HepG2 (cell line): ENCODE measurements around the gene DDX4. TPM values are rescaled to one million over a fixed set of nuclear protein-coding genes. Genes with fewer than 3 reads are reported as not detected.

Source experiments
- ATAC-seq: fragments of 200-7000 bp; cut with Tn5 transposase; 3 replicates; pipeline ENCODE4 v1.9.1; 2020; ENCODE audit warnings: mild to moderate bottlenecking, moderate library complexity
- BruUV-seq: library from RNA; stranded (reverse); fragments of 400-500 nt; replicated peaks from 2 replicates; lab custom pipeline; 2021; lab: Mats Ljungman, UMichigan
- CTCF ChIA-PET: fragments of 300-600 bp; formaldehyde crosslinking; extraction: SDS; loops from one replicate; lab custom pipeline; 2021; ENCODE audit warnings: low total read pairs, inconsistent platforms, low intra/inter-chr PET ratio; lab: Yijun Ruan, JAX
- POLR2A ChIA-PET: fragments of 350-600 bp; sonication (Branson Sonifier 250); formaldehyde crosslinking; loops from one replicate; lab custom pipeline; 2020; ENCODE audit warnings: antibody characterized with exemption, inconsistent platforms; lab: Yijun Ruan, JAX
- DNase-seq: peaks from one replicate; pipeline ENCODE4 v3.0.0-alpha.2; 2015; ENCODE audit warnings: low spot score
- FAIRE-seq: peaks from 3 replicates; lab custom pipeline; 2011; peaks lifted over from hg19 to GRCh38; lab: Jason Lieb, UNC
- H2AFZ ChIP-seq: one replicate; pipeline ENCODE4 v1.6.1; 2011; ENCODE audit warnings: low read length, inconsistent platforms
- H3K27ac ChIP-seq: fragments of 300-600 bp; 3 replicates; pipeline ENCODE4 v1.8.0; 2011; ENCODE audit warnings: mixed run types, mild to moderate bottlenecking, mixed read lengths, low read length, inconsistent platforms; ENCODE audit not compliant: insufficient read depth; ENCODE audit errors: extremely low read length
- H3K27me3 ChIP-seq, 2 experiments: fragments of 200-600 bp in 1 of 2; 2 replicates in 1 of 2; 3 replicates in 1 of 2; pipeline versions ENCODE4 v1.6.0 to v1.8.0; 2011; ENCODE audit warnings: low read length in 2 of 2, mild to moderate bottlenecking in 2 of 2, moderate library complexity in 2 of 2, inconsistent platforms in 1 of 2; ENCODE audit not compliant: insufficient read depth in 2 of 2, control insufficient read depth in 1 of 2
- H3K36me3 ChIP-seq, 2 experiments: fragments of 200-600 bp in 1 of 2; replicated peaks in 1 of 2; 2 replicates in 1 of 2; 3 replicates in 1 of 2; pipeline versions ENCODE4 v1.5.1 to v1.8.0; 2011; ENCODE audit warnings: low read length in 2 of 2, inconsistent platforms in 1 of 2; ENCODE audit not compliant: insufficient read depth in 2 of 2, control insufficient read depth in 1 of 2
- H3K4me1 ChIP-seq: 2 replicates; pipeline ENCODE4 v1.5.1; 2012; ENCODE audit warnings: low read length, inconsistent platforms; ENCODE audit not compliant: insufficient read depth
- H3K4me2 ChIP-seq: 2 replicates; pipeline ENCODE4 v1.6.0; 2011; ENCODE audit warnings: low read depth, low read length, inconsistent platforms
- H3K4me3 ChIP-seq, 3 experiments: fragments of 200-600 bp in 1 of 3; sonication (generic), shearing (Covaris generic) in 1 of 3; replicated peaks in 1 of 3; 2 replicates each; pipeline ENCODE4 v1.5.1; 2011 to 2016; ENCODE audit warnings: low read length in 3 of 3, inconsistent platforms in 2 of 3, low read depth in 2 of 3, mild to moderate bottlenecking in 2 of 3, control low read depth in 1 of 3, mixed read lengths in 1 of 3; ENCODE audit not compliant: insufficient read depth in 1 of 3
- H3K79me2 ChIP-seq: one replicate; pipeline ENCODE4 v1.6.1; 2011; ENCODE audit warnings: low read length, inconsistent platforms; ENCODE audit not compliant: insufficient read depth
- H3K9ac ChIP-seq: 2 replicates; pipeline ENCODE4 v1.6.0; 2011; ENCODE audit warnings: mild to moderate bottlenecking, low read depth, low read length, inconsistent platforms; ENCODE audit not compliant: insufficient read depth
- H3K9me3 ChIP-seq: 2 replicates; pipeline ENCODE4 v1.5.1; 2012; ENCODE audit warnings: mild to moderate bottlenecking, low read length
- H4K20me1 ChIP-seq: 2 replicates; pipeline ENCODE4 v1.6.0; 2011; ENCODE audit warnings: inconsistent platforms, mild to moderate bottlenecking, low read length, moderate library complexity; ENCODE audit not compliant: insufficient read depth
- WGBS: methylation state at CpG from one replicate; pipeline ENCODE4 v1.1.6; 2017; ENCODE audit warnings: low lambda C conversion rate; 5-methylcytosine and 5-hydroxymethylcytosine counted together
- in situ Hi-C: cut with HindIII; loops from 2 replicates; pipeline ENCODE4 v1.10.0; 2017; ENCODE audit warnings: low pct_unique_long_range_greater_than_20kb; ENCODE audit not compliant: extremely low pct_ligation_motif_present
- intact Hi-C: fragments of 100-400 bp; cut with micrococcal nuclease; formaldehyde crosslinking; loops from one replicate; pipeline ENCODE4 v1.10.0; 2022; ENCODE audit not compliant: unreplicated experiment
- polyA plus RNA-seq, 8 experiments: library from polyadenylated mRNA; depleted of rRNA in 3 of 8; stranded (reverse) in 7 of 8; unstranded in 1 of 8; fragments of >200 nt; fragmentation: Illumina TruSeq in 4 of 8; extraction: Trizol in 4 of 8; gene quantifications; 2 replicates each; pipeline versions ENCODE4 v1.2.1 to v1.2.3, GENCODE V29; 2011 to 2016; ENCODE audit warnings: low read depth in 4 of 8, missing spikeins in 1 of 8, mixed read lengths in 1 of 8; ENCODE audit not compliant: insufficient read depth in 1 of 8
- total RNA-seq, 5 experiments: library from RNA; depleted of rRNA; stranded (reverse); fragments of >200 nt; fragmentation: Illumina TruSeq; extraction: Trizol; gene quantifications; 2 replicates each; pipeline ENCODE4 v1.2.3, GENCODE V29; 2016; ENCODE audit warnings: low read depth in 1 of 5
- TF ChIP-seq, protein P1 (sequence below): sonication (generic); formaldehyde crosslinking; IDR thresholded peaks from 2 replicates; pipeline ENCODE4 v1.4.0; 2020; ENCODE audit warnings: missing genetic modification reagents

The DDX4 gene
- total and polyA plus RNA-seq, 2 of the 13 experiments (the other 11 are each of a cell fraction or from before 2014, with no cell fraction given): 0.05 TPM; not detected in 1

DNA sequence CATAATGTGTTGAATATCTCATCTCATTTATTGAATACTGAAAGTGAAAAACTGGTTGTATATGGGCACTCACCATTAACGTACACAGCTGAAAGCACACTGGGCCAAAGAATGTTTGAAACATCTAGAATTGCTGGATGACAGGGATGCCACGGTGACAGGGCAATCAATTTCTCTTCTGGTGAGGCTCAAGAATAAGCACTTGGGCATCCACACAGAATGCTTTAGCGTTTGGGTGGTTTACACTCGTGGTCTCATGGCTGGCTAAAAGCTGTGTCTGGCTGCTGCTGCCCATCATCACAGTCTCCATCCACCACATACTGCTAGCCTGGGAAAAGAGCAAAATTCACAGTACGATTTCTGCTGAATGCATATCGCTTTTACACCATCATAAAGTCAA lies 82.6 kb downstream of the DDX4 start:
- no peaks in the 10 kb centered on the region for H4K20me1 ChIP-seq
- no peaks in the 10 kb centered on the region for H3K9me3 ChIP-seq
- H3K4me3 ChIP-seq: no peak overlapping the region
- no peak overlapping the region for H3K27ac ChIP-seq
- H3K9ac ChIP-seq: no peak overlapping the region
- ChIA-PET POLR2A (no interaction called here), CTCF (no interaction called here)
- intact Hi-C loops: no loop called here
- BruUV-seq: no TSS peak
- FAIRE-seq (no peak), DNase-seq (no peak), ATAC-seq (no peak)
- H3K36me3 ChIP-seq: no peaks in the 10 kb centered on the region
- in situ Hi-C loops: no loop called here
- H3K79me2 ChIP-seq: no peaks in the 10 kb centered on the region
- H3K4me2 ChIP-seq: no peak overlapping the region
- TF ChIP-seq, protein P1, sequence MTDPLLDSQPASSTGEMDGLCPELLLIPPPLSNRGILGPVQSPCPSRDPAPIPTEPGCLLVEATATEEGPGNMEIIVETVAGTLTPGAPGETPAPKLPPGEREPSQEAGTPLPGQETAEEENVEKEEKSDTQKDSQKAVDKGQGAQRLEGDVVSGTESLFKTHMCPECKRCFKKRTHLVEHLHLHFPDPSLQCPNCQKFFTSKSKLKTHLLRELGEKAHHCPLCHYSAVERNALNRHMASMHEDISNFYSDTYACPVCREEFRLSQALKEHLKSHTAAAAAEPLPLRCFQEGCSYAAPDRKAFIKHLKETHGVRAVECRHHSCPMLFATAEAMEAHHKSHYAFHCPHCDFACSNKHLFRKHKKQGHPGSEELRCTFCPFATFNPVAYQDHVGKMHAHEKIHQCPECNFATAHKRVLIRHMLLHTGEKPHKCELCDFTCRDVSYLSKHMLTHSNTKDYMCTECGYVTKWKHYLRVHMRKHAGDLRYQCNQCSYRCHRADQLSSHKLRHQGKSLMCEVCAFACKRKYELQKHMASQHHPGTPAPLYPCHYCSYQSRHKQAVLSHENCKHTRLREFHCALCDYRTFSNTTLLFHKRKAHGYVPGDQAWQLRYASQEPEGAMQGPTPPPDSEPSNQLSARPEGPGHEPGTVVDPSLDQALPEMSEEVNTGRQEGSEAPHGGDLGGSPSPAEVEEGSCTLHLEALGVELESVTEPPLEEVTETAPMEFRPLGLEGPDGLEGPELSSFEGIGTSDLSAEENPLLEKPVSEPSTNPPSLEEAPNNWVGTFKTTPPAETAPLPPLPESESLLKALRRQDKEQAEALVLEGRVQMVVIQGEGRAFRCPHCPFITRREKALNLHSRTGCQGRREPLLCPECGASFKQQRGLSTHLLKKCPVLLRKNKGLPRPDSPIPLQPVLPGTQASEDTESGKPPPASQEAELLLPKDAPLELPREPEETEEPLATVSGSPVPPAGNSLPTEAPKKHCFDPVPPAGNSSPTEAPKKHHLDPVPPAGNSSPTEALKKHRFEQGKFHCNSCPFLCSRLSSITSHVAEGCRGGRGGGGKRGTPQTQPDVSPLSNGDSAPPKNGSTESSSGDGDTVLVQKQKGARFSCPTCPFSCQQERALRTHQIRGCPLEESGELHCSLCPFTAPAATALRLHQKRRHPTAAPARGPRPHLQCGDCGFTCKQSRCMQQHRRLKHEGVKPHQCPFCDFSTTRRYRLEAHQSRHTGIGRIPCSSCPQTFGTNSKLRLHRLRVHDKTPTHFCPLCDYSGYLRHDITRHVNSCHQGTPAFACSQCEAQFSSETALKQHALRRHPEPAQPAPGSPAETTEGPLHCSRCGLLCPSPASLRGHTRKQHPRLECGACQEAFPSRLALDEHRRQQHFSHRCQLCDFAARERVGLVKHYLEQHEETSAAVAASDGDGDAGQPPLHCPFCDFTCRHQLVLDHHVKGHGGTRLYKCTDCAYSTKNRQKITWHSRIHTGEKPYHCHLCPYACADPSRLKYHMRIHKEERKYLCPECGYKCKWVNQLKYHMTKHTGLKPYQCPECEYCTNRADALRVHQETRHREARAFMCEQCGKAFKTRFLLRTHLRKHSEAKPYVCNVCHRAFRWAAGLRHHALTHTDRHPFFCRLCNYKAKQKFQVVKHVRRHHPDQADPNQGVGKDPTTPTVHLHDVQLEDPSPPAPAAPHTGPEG (CRISPR knock-in tag): no peak
- TF ChIP-seq, all 625 proteins: peak for 0
- 21% methylated on average over 6 of the region's 6 CpGs for WGBS
- Histone ChIP-seq H3K27me3 (no peaks in the 10 kb centered on the region), H3K4me1 (no peaks in the 10 kb centered on the region), H2AFZ (no peak overlapping the region)
